HG03575 (cell line): ENCODE data around the gene RNASEH2A.
"Not testable (repeated sequence)": the region's sequence is repeated elsewhere in the genome, so short reads cannot be mapped to it uniquely, and the experiment has no call there.

Experiments used
- ATAC-seq: cut with Tn5 transposase; IDR thresholded peaks from one replicate; pipeline ENCODE4 v1.9.1; 2021; ENCODE audit not compliant: unreplicated experiment, insufficient number of reproducible peaks, low FRiP score; ENCODE audit errors: extremely low read depth

RNASEH2A gene

GRCh38 chr19:12817810-12818209, 11.4 kb downstream of the RNASEH2A start:
- not testable (repeated sequence) for ATAC-seq

GRCh38 chr19:12821761-12822160, 15.4 kb downstream of the RNASEH2A start:
- no peak for ATAC-seq

GRCh38 chr19:12825254-12826131, 19.1 kb downstream of the RNASEH2A start:
- no peak for ATAC-seq

GRCh38 chr19:12828494-12828893, 22.1 kb downstream of the RNASEH2A start:
- no peak for ATAC-seq

GRCh38 chr19:12833418-12833737, 27.0 kb downstream of the RNASEH2A start:
- ATAC-seq, result no peak

GRCh38 chr19:12833738-12834565, 27.6 kb downstream of the RNASEH2A start:
- no peak for ATAC-seq

GRCh38 chr19:12834566-12834943, 28.2 kb downstream of the RNASEH2A start, which contains the start of gene RTBDN:
TSS of gene RTBDN (minus strand) at chr19:12834579. CDS start at chr19:12829979, 4,600 bp downstream.
- no peak for ATAC-seq

- no peak for ATAC-seq
These were observed 28.8 kb downstream of the RNASEH2A start for GRCh38 chr19:12834976-12835757.

GRCh38 chr19:12836529-12836863, 30.1 kb downstream of the RNASEH2A start:
- ATAC-seq, result no peak

- ATAC-seq, result no peak
These were observed 30.8 kb downstream of the RNASEH2A start for GRCh38 chr19:12837225-12837624.

GRCh38 chr19:12838182-12838885, 31.9 kb downstream of the RNASEH2A start, which contains the start of gene MAST1:
TSS of gene MAST1 (plus strand) at chr19:12838515. CDS start at chr19:12838573, 58 bp downstream.
- ATAC-seq, result no peak

GRCh38 chr19:12838886-12839756, 32.7 kb downstream of the RNASEH2A start:
- ATAC-seq, result no peak

GRCh38 chr19:12840091-12841079, 34.0 kb downstream of the RNASEH2A start:
- ATAC-seq, result no peak

GRCh38 chr19:12841094-12841493, 34.7 kb downstream of the RNASEH2A start:
- no peak for ATAC-seq

- ATAC-seq, result no peak
These were observed 36.1 kb downstream of the RNASEH2A start for GRCh38 chr19:12842511-12842910.

GRCh38 chr19:12843328-12843727, 36.9 kb downstream of the RNASEH2A start:
- no peak for ATAC-seq
